Activated CD8-positive, alpha-beta memory T cell treated with anti-CD3 and anti-CD28 coated beads for 48 hours (primary cell): ENCODE data around the gene C1QTNF5.

Experiments
- DNase-seq, 3 experiments: peaks; one replicate each; pipeline ENCODE4 v3.0.0-alpha.2; 2020; ENCODE audit warnings: low read depth in 2 of 3, low spot score in 2 of 3

C1QTNF5 gene

GRCh38 chr11:119338318-119338890 is 2.3 kb downstream of the C1QTNF5 start:
- DNase-seq: peak in 2 of 3 experiments; percentile 42 to 58

GRCh38 chr11:119337581-119338317 is 2.9 kb downstream of the C1QTNF5 start:
- no peak for DNase-seq

GRCh38 chr11:119336744-119337469 is 3.8 kb downstream of the C1QTNF5 start:
- no peak for DNase-seq

GRCh38 chr11:119335655-119336543 is 4.8 kb downstream of the C1QTNF5 start:
- no peak for DNase-seq

GRCh38 chr11:119335091-119335654 is 5.5 kb downstream of the C1QTNF5 start:
- DNase-seq: no peak

GRCh38 chr11:119334174-119334930 is 6.3 kb downstream of the C1QTNF5 start, which contains the start of gene RNF26:
Gene RNF26, plus strand, starts transcription at chr11:119334527. Its CDS starts 596 bp downstream, at chr11:119335123.
- peak; percentile 80 to 83 (median 81) for DNase-seq

GRCh38 chr11:119332111-119332765 is 8.4 kb downstream of the C1QTNF5 start:
- DNase-seq: no peak

- DNase-seq: no peak
Observed at GRCh38 chr11:119330237-119330636, 10.4 kb downstream of the C1QTNF5 start.

GRCh38 chr11:119329320-119329719 is 11.4 kb downstream of the C1QTNF5 start:
- DNase-seq: no peak

GRCh38 chr11:119324189-119324588 is 16.5 kb downstream of the C1QTNF5 start:
- DNase-seq: no peak

- DNase-seq: peak in 2 of 3 experiments; percentile 78 to 87
Observed at GRCh38 chr11:119323532-119324033, 17.1 kb downstream of the C1QTNF5 start.

- no peak for DNase-seq
Observed at GRCh38 chr11:119322921-119323531, 17.7 kb downstream of the C1QTNF5 start.

GRCh38 chr11:119322360-119322739 is 18.3 kb downstream of the C1QTNF5 start:
- DNase-seq: no peak

- DNase-seq: peak in 1 of 3 experiments; percentile 42
Observed at GRCh38 chr11:119320776-119321524, 19.7 kb downstream of the C1QTNF5 start.

- DNase-seq: no peak
Observed at GRCh38 chr11:119320240-119320775, 20.4 kb downstream of the C1QTNF5 start.

GRCh38 chr11:119319700-119320239 is 20.9 kb downstream of the C1QTNF5 start:
- no peak for DNase-seq

GRCh38 chr11:119319136-119319699 is 21.5 kb downstream of the C1QTNF5 start:
- no peak for DNase-seq
